ENCODE measurements around the gene CAMK1. TPM values are rescaled to one million over a fixed set of nuclear protein-coding genes. Genes with fewer than 3 reads are reported as not detected.

Gene CAMK1
- total RNA-seq, 1 donor from 2014 or later = 7.1 TPM

DNA sequence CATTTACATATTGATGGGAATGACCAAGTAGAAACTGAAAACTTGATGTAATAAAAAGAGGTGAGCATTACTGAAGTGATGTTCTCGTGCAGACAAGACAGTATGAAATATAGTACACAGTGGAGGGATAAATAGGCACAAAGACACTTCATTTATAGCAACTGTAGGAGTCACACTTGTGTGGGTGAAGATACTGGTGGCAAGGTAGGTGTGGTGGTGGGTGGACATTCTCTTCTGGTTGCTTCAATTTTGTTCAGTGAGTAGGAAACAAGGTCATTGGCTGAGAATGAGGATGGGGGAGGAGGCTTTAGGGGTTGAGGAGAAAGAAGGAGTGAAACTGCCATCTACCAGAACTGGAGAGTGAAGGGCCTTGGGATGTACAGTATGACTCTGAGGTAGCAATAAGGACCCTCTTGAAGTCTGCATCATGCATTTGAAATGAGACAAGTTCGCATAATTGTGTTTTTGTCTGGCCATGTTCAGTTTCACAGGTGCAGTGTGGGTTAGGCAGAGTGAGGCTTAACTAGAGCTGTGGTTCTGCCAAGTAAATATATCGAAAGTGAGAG, 59.5 kb downstream of the CAMK1 start:
- Histone ChIP-seq H4K20me1 (ENCODE audit: insufficient read depth, low read length) (no peaks in the 10 kb centered on the region), H3K9ac (ENCODE audit: low read length) (no peak overlapping the region), H2AFZ (ENCODE audit: low read depth, low read length) (no peak overlapping the region), H3K9me3 (ENCODE audit: insufficient read depth, low read depth, low read length) (no peaks in the 10 kb centered on the region), H3K27me3 (ENCODE audit: insufficient read depth, low read length) (peaks cover 6% of the 10 kb centered on the region), H3K79me2 (ENCODE audit: insufficient read depth, low read length) (no peaks in the 10 kb centered on the region), H3K27ac (ENCODE audit: low read depth, low read length) (no peak overlapping the region), H3K4me3 (ENCODE audit: insufficient read depth, low read depth, low read length) (no peak overlapping the region), H3K4me1 (ENCODE audit: insufficient read depth, low read length) (no peaks in the 10 kb centered on the region), H3K36me3 (ENCODE audit: insufficient read depth, low read length) (no peaks in the 10 kb centered on the region), H3K4me2 (ENCODE audit: low read length) (no peak overlapping the region)
- no peaks in the 10 kb centered on the region for H3K4me1 Mint-ChIP-seq (ENCODE audit: low read depth, unreplicated experiment)
- TF ChIP-seq, protein P1, sequence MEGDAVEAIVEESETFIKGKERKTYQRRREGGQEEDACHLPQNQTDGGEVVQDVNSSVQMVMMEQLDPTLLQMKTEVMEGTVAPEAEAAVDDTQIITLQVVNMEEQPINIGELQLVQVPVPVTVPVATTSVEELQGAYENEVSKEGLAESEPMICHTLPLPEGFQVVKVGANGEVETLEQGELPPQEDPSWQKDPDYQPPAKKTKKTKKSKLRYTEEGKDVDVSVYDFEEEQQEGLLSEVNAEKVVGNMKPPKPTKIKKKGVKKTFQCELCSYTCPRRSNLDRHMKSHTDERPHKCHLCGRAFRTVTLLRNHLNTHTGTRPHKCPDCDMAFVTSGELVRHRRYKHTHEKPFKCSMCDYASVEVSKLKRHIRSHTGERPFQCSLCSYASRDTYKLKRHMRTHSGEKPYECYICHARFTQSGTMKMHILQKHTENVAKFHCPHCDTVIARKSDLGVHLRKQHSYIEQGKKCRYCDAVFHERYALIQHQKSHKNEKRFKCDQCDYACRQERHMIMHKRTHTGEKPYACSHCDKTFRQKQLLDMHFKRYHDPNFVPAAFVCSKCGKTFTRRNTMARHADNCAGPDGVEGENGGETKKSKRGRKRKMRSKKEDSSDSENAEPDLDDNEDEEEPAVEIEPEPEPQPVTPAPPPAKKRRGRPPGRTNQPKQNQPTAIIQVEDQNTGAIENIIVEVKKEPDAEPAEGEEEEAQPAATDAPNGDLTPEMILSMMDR (IDR thresholded peaks at IDR 0.05; ENCODE audit: insufficient read depth, low read depth, low read length) = no peak
- TF ChIP-seq EZH2 (IDR thresholded peaks at IDR 0.05; ENCODE audit: insufficient read depth, low read length) = no peak
- DNase-seq (ENCODE audit: low read depth) = no peak
- H3K9me3 Mint-ChIP-seq (ENCODE audit: unreplicated experiment) = peaks cover 8% of the 10 kb centered on the region
- H3K27me3 Mint-ChIP-seq (ENCODE audit: low read depth, unreplicated experiment) = peaks cover 44% of the 10 kb centered on the region
- FAIRE-seq = no peak
- peaks cover 2% of the 10 kb centered on the region for H3K36me3 Mint-ChIP-seq (ENCODE audit: low read depth, unreplicated experiment)
- no peak overlapping the region for H3K4me3 Mint-ChIP-seq (ENCODE audit: unreplicated experiment)
- H3K27ac Mint-ChIP-seq (ENCODE audit: unreplicated experiment) = no peak overlapping the region

Other genes starting within 250 kb of the CAMK1 start
- gene LHFPL4, start 216.1 kb downstream of the CAMK1 start, total RNA-seq = 0.11 TPM in 1 of 2 replicates, not detected in the other
- 27.5 and 27.6 TPM in 2 replicates for gene MTMR14, start 120.4 kb downstream of the CAMK1 start, total RNA-seq
- 0.20 TPM in 1 of 2 replicates, not detected in the other for gene CPNE9, start 66.1 kb downstream of the CAMK1 start, total RNA-seq
- gene BRPF1, start 38.2 kb downstream of the CAMK1 start, total RNA-seq = 19.5 TPM in 2 replicates
- 15.3 and 17.9 TPM in 2 replicates for gene OGG1, start 20.0 kb downstream of the CAMK1 start, total RNA-seq
- gene TADA3, start 22.5 kb upstream of the CAMK1 start, total RNA-seq = 54.5 and 58.7 TPM in 2 replicates
- gene ARPC4, start 23.1 kb upstream of the CAMK1 start, total RNA-seq = 187 and 205 TPM in 2 replicates
- gene TTLL3, start 40.3 kb upstream of the CAMK1 start, total RNA-seq = 25.4 and 29.8 TPM in 2 replicates
- 35.4 and 36.2 TPM in 2 replicates for gene RPUSD3, start 74.1 kb upstream of the CAMK1 start, total RNA-seq
- not detected in 2 replicates for gene CIDEC, start 110.3 kb upstream of the CAMK1 start, total RNA-seq
- 31.7 and 33.6 TPM in 2 replicates for gene JAGN1, start 120.7 kb upstream of the CAMK1 start, total RNA-seq
- gene IL17RE, start 132.9 kb upstream of the CAMK1 start, total RNA-seq = 3.7 and 4.6 TPM in 2 replicates
- 20.1 and 23.9 TPM in 2 replicates for gene IL17RC, start 147.2 kb upstream of the CAMK1 start, total RNA-seq
- 18.8 and 26.2 TPM in 2 replicates for gene CRELD1, start 163.9 kb upstream of the CAMK1 start, total RNA-seq
- gene PRRT3, start 182.5 kb upstream of the CAMK1 start, total RNA-seq = 2.2 and 2.4 TPM in 2 replicates
- gene EMC3, start 216.9 kb upstream of the CAMK1 start, total RNA-seq = 59.7 and 61.0 TPM in 2 replicates

Measured in astrocyte (in vitro differentiated cells and primary cell).